Sigmoid colon (tissue), 4 donors: ENCODE results near the gene TMEM167B.

Source experiments
- EP300 ChIP-seq, 4 donors: sonication (generic); formaldehyde crosslinking; IDR thresholded peaks; one replicate each; pipeline ENCODE4 v1.6.1; 2017; ENCODE audit warnings: antibody characterized with exemption in 4 of 4
- POLR2A ChIP-seq, 2 donors: fragments of 450-650 bp; IDR thresholded peaks; one replicate each; pipeline ENCODE4 v1.6.1; 2016; ENCODE audit warnings: antibody characterized with exemption in 2 of 2, mild to moderate bottlenecking in 2 of 2, moderate library complexity in 2 of 2
- POLR2AphosphoS5 ChIP-seq, 4 donors: sonication (generic); formaldehyde crosslinking; IDR thresholded peaks; one replicate each; pipeline ENCODE4 v1.6.1; 2017; ENCODE audit warnings: antibody characterized with exemption in 4 of 4
- TF ChIP-seq, protein P1 (sequence below), 4 experiments: fragments of 450-650 bp in 3 of 4; fragments of 200-600 bp in 1 of 4; IDR thresholded peaks; one replicate each; pipeline ENCODE4 v1.5.1; 2016 to 2019; ENCODE audit warnings: antibody characterized with exemption in 4 of 4, mild to moderate bottlenecking in 3 of 4, moderate library complexity in 2 of 4

GRCh38 chr1:109133815-109134214, 43.3 kb downstream of the TMEM167B start:
- TF ChIP-seq, protein P1, sequence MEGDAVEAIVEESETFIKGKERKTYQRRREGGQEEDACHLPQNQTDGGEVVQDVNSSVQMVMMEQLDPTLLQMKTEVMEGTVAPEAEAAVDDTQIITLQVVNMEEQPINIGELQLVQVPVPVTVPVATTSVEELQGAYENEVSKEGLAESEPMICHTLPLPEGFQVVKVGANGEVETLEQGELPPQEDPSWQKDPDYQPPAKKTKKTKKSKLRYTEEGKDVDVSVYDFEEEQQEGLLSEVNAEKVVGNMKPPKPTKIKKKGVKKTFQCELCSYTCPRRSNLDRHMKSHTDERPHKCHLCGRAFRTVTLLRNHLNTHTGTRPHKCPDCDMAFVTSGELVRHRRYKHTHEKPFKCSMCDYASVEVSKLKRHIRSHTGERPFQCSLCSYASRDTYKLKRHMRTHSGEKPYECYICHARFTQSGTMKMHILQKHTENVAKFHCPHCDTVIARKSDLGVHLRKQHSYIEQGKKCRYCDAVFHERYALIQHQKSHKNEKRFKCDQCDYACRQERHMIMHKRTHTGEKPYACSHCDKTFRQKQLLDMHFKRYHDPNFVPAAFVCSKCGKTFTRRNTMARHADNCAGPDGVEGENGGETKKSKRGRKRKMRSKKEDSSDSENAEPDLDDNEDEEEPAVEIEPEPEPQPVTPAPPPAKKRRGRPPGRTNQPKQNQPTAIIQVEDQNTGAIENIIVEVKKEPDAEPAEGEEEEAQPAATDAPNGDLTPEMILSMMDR (IDR thresholded peaks at IDR 0.05) = no peak
- TF ChIP-seq EP300 (IDR thresholded peaks at IDR 0.05) (no peak), POLR2A (IDR thresholded peaks at IDR 0.05) (no peak), POLR2AphosphoS5 (IDR thresholded peaks at IDR 0.05) (no peak)
